Measurements from ENCODE around the gene TBX18. TPM values are rescaled to one million over a fixed set of nuclear protein-coding genes. Genes with fewer than 3 reads are reported as not detected.

The TBX18 gene
- total and polyA plus RNA-seq, 4 donors: 0.10 to 0.59 (median 0.19) TPM; not detected in 1

DNA sequence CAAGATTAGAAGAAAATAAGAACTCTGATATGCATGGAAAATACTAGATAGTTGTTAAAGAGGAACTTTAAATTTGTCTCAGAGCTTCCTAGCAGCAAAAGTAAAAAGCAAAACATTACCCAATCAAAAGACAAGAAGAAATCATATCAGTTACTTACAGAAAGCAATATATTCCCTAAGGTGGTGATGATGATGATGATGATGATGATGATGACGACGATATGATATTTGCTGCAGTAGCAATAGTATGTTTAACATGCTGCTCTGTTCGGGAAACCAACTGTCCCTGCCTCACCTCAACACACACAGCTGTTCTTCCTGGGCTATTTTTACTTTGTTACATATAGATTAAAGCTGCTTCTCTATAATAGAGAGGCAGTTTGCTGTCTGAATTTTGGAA lies 12.0 kb upstream of the TBX18 start:
- 70% methylated on average over 3 of the region's 3 CpGs for WGBS
- Histone ChIP-seq H3K4me1 (ENCODE audit: control insufficient read depth in 4 of 4, insufficient read depth in 4 of 4, low read length in 3 of 4) (peaks cover 3 to 24% (median 11%) of the 10 kb centered on the region in 4 donors), H3K36me3 (ENCODE audit: control insufficient read depth in 4 of 4, insufficient read depth in 3 of 4, low read depth in 1 of 4, low read length in 3 of 4) (no peaks in the 10 kb centered on the region), H3K27me3 (ENCODE audit: control insufficient read depth in 4 of 4, insufficient read depth in 4 of 4, low read length in 3 of 4) (peaks cover 0 to 13% (median 8%) of the 10 kb centered on the region in 4 donors), H3K9ac (ENCODE audit: low read depth in 1 of 2, low read length in 2 of 2) (no peak overlapping the region), H3K4me3 (ENCODE audit: low read depth in 1 of 3, low read length in 3 of 3) (no peak overlapping the region), H3K27ac (ENCODE audit: low read depth in 1 of 2, low read length in 2 of 2) (no peak overlapping the region), H3K9me3 (ENCODE audit: control insufficient read depth in 4 of 4, low read length in 3 of 4) (peaks cover 0 to 13% (median 1%) of the 10 kb centered on the region in 4 donors)
- no peak for DNase-seq (ENCODE audit: low spot score)
- TF ChIP-seq, protein P1, sequence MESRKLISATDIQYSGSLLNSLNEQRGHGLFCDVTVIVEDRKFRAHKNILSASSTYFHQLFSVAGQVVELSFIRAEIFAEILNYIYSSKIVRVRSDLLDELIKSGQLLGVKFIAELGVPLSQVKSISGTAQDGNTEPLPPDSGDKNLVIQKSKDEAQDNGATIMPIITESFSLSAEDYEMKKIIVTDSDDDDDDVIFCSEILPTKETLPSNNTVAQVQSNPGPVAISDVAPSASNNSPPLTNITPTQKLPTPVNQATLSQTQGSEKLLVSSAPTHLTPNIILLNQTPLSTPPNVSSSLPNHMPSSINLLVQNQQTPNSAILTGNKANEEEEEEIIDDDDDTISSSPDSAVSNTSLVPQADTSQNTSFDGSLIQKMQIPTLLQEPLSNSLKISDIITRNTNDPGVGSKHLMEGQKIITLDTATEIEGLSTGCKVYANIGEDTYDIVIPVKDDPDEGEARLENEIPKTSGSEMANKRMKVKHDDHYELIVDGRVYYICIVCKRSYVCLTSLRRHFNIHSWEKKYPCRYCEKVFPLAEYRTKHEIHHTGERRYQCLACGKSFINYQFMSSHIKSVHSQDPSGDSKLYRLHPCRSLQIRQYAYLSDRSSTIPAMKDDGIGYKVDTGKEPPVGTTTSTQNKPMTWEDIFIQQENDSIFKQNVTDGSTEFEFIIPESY (IDR thresholded peaks at IDR 0.05): no peak

DNA sequence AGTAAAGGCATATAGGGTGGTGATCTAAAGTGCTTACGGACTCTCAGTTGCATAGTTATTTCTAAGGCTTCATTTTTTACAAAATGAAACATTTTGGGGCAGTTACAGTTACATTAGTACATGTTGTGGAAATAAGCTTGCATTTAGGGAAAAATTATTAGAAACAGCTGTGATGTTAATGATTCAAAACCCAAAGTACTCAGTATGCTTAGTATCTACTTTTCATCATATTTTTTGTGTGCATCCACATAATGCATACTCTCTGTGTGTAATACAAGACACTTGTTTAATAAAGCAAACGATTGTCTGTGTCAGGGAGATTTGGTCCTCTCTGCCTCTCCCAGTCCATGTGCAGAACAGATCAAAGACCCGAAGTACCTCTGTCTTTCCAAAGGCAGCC lies 11.4 kb upstream of the TBX18 start:
- H3K36me3 ChIP-seq (ENCODE audit: control insufficient read depth in 4 of 4, insufficient read depth in 3 of 4, low read depth in 1 of 4, low read length in 3 of 4): no peaks in the 10 kb centered on the region
- H3K9me3 ChIP-seq (ENCODE audit: control insufficient read depth in 4 of 4, low read length in 3 of 4): peaks cover 0 to 13% (median 1%) of the 10 kb centered on the region in 4 donors
- H3K27ac ChIP-seq (ENCODE audit: low read depth in 1 of 2, low read length in 2 of 2): no peak overlapping the region
- peaks cover 3 to 24% (median 11%) of the 10 kb centered on the region in 4 donors for H3K4me1 ChIP-seq (ENCODE audit: control insufficient read depth in 4 of 4, insufficient read depth in 4 of 4, low read length in 3 of 4)
- no peak overlapping the region for H3K9ac ChIP-seq (ENCODE audit: low read depth in 1 of 2, low read length in 2 of 2)
- H3K27me3 ChIP-seq (ENCODE audit: control insufficient read depth in 4 of 4, insufficient read depth in 4 of 4, low read length in 3 of 4): peaks cover 0 to 18% (median 8%) of the 10 kb centered on the region in 4 donors
- no peak overlapping the region for H3K4me3 ChIP-seq (ENCODE audit: low read depth in 1 of 3, low read length in 3 of 3)
- WGBS: 81% methylated on average over 3 of the region's 3 CpGs
- TF ChIP-seq SP1 (IDR thresholded peaks at IDR 0.05): no peak
- no peak for TF ChIP-seq HNF4G (IDR thresholded peaks at IDR 0.05)
- TF ChIP-seq EGR1 (IDR thresholded peaks at IDR 0.05; ENCODE audit: low read depth in 2 of 2): no peak
- TF ChIP-seq, protein P2, sequence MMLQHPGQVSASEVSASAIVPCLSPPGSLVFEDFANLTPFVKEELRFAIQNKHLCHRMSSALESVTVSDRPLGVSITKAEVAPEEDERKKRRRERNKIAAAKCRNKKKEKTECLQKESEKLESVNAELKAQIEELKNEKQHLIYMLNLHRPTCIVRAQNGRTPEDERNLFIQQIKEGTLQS (IDR thresholded peaks at IDR 0.05): no peak
- no peak for TF ChIP-seq HNF4A (conservative IDR thresholded peaks at IDR 0.05)
- TF ChIP-seq, protein P3, sequence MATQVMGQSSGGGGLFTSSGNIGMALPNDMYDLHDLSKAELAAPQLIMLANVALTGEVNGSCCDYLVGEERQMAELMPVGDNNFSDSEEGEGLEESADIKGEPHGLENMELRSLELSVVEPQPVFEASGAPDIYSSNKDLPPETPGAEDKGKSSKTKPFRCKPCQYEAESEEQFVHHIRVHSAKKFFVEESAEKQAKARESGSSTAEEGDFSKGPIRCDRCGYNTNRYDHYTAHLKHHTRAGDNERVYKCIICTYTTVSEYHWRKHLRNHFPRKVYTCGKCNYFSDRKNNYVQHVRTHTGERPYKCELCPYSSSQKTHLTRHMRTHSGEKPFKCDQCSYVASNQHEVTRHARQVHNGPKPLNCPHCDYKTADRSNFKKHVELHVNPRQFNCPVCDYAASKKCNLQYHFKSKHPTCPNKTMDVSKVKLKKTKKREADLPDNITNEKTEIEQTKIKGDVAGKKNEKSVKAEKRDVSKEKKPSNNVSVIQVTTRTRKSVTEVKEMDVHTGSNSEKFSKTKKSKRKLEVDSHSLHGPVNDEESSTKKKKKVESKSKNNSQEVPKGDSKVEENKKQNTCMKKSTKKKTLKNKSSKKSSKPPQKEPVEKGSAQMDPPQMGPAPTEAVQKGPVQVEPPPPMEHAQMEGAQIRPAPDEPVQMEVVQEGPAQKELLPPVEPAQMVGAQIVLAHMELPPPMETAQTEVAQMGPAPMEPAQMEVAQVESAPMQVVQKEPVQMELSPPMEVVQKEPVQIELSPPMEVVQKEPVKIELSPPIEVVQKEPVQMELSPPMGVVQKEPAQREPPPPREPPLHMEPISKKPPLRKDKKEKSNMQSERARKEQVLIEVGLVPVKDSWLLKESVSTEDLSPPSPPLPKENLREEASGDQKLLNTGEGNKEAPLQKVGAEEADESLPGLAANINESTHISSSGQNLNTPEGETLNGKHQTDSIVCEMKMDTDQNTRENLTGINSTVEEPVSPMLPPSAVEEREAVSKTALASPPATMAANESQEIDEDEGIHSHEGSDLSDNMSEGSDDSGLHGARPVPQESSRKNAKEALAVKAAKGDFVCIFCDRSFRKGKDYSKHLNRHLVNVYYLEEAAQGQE (IDR thresholded peaks at IDR 0.05): no peak
- TF ChIP-seq NR2F2 (IDR thresholded peaks at IDR 0.05): no peak
- TF ChIP-seq, protein P4, sequence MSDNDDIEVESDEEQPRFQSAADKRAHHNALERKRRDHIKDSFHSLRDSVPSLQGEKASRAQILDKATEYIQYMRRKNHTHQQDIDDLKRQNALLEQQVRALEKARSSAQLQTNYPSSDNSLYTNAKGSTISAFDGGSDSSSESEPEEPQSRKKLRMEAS (IDR thresholded peaks at IDR 0.05): no peak
- TF ChIP-seq YY1 (IDR thresholded peaks at IDR 0.05): no peak
- TF ChIP-seq RXRA (IDR thresholded peaks at IDR 0.05): no peak
- TF ChIP-seq, protein P1 (IDR thresholded peaks at IDR 0.05): no peak
- TF ChIP-seq TAF1 (conservative IDR thresholded peaks at IDR 0.05): no peak
- no peak for TF ChIP-seq FOXA2 (IDR thresholded peaks at IDR 0.05)
- TF ChIP-seq GABPA (IDR thresholded peaks at IDR 0.05 in 1 of 2, conservative IDR thresholded peaks at IDR 0.05 in 1 of 2): no peak
- no peak for TF ChIP-seq JUND (IDR thresholded peaks at IDR 0.05)
- no peak for TF ChIP-seq RAD21 (IDR thresholded peaks at IDR 0.05)
- TF ChIP-seq, protein P5, sequence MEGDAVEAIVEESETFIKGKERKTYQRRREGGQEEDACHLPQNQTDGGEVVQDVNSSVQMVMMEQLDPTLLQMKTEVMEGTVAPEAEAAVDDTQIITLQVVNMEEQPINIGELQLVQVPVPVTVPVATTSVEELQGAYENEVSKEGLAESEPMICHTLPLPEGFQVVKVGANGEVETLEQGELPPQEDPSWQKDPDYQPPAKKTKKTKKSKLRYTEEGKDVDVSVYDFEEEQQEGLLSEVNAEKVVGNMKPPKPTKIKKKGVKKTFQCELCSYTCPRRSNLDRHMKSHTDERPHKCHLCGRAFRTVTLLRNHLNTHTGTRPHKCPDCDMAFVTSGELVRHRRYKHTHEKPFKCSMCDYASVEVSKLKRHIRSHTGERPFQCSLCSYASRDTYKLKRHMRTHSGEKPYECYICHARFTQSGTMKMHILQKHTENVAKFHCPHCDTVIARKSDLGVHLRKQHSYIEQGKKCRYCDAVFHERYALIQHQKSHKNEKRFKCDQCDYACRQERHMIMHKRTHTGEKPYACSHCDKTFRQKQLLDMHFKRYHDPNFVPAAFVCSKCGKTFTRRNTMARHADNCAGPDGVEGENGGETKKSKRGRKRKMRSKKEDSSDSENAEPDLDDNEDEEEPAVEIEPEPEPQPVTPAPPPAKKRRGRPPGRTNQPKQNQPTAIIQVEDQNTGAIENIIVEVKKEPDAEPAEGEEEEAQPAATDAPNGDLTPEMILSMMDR (IDR thresholded peaks at IDR 0.05; ENCODE audit: low read depth, low read length, missing input control): no peak
- no peak for TF ChIP-seq FOXA1 (IDR thresholded peaks at IDR 0.05)
- no peak for DNase-seq (ENCODE audit: low spot score)
